ENCODE data around the gene SESN3. TPM values are rescaled to one million over a fixed set of nuclear protein-coding genes. Genes with fewer than 3 reads are reported as not detected.
"Not testable (repeated sequence)": the region's sequence is repeated elsewhere in the genome, so short reads cannot be mapped to it uniquely, and the experiment has no call there.

The SESN3 gene
- total RNA-seq, 1 experiment from 2014 or later = 1.4 TPM

- Histone ChIP-seq H3K4me1 (ENCODE audit: control insufficient read depth, insufficient read depth, low read length) (no peaks in the 10 kb centered on the region), H3K27me3 (ENCODE audit: control insufficient read depth, insufficient read depth, low read length) (no peaks in the 10 kb centered on the region), H3K9me3 (ENCODE audit: control insufficient read depth, insufficient read depth, low read depth, low read length) (no peaks in the 10 kb centered on the region), H3K27ac (ENCODE audit: low read length) (no peak overlapping the region), H3K36me3 (ENCODE audit: control insufficient read depth, insufficient read depth, low read length) (no peaks in the 10 kb centered on the region), H3K4me3 (ENCODE audit: low read depth in 2 of 2, low read length in 2 of 2) (no peak overlapping the region)
- DNase-seq (ENCODE audit: low read depth, low spot score) = no peak
- in situ Hi-C loops (cut with HindIII; ENCODE audit: low pct_unique_long_range_greater_than_20kb, low sequenced_read_pairs) (no loop called here), intact Hi-C loops (cut with micrococcal nuclease; ENCODE audit: unreplicated experiment) (no loop called here)
- no peak for ATAC-seq
- TF ChIP-seq, protein P1, sequence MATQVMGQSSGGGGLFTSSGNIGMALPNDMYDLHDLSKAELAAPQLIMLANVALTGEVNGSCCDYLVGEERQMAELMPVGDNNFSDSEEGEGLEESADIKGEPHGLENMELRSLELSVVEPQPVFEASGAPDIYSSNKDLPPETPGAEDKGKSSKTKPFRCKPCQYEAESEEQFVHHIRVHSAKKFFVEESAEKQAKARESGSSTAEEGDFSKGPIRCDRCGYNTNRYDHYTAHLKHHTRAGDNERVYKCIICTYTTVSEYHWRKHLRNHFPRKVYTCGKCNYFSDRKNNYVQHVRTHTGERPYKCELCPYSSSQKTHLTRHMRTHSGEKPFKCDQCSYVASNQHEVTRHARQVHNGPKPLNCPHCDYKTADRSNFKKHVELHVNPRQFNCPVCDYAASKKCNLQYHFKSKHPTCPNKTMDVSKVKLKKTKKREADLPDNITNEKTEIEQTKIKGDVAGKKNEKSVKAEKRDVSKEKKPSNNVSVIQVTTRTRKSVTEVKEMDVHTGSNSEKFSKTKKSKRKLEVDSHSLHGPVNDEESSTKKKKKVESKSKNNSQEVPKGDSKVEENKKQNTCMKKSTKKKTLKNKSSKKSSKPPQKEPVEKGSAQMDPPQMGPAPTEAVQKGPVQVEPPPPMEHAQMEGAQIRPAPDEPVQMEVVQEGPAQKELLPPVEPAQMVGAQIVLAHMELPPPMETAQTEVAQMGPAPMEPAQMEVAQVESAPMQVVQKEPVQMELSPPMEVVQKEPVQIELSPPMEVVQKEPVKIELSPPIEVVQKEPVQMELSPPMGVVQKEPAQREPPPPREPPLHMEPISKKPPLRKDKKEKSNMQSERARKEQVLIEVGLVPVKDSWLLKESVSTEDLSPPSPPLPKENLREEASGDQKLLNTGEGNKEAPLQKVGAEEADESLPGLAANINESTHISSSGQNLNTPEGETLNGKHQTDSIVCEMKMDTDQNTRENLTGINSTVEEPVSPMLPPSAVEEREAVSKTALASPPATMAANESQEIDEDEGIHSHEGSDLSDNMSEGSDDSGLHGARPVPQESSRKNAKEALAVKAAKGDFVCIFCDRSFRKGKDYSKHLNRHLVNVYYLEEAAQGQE (IDR thresholded peaks at IDR 0.05; ENCODE audit: insufficient read depth in 1 of 2, low read depth in 2 of 2, low read length in 1 of 2) = no peak
- TF ChIP-seq CTCF (IDR thresholded peaks at IDR 0.05) = no peak
- no peak for TF ChIP-seq POLR2AphosphoS5 (IDR thresholded peaks at IDR 0.05; ENCODE audit: low read depth, low read length)
- TF ChIP-seq TCF7L2 (IDR thresholded peaks at IDR 0.05; ENCODE audit: low read depth, low read length) = no peak
- no peak for TF ChIP-seq SIN3A (IDR thresholded peaks at IDR 0.05; ENCODE audit: borderline replicate concordance, insufficient read depth, low read depth, low read length)
- no TSS peak for BruUV-seq (replicated peaks)
- ChIA-PET CTCF (no interaction called here), POLR2A (no interaction called here)
These were observed 18.4 kb downstream of the SESN3 start for GRCh38 chr11:95212609-95213008.

- POLR2A ChIA-PET; in situ Hi-C loops (cut with HindIII; ENCODE audit: low pct_unique_long_range_greater_than_20kb, low sequenced_read_pairs); BruUV-seq (replicated peaks); H3K4me3 ChIP-seq (ENCODE audit: low read depth in 2 of 2, low read length in 2 of 2); H3K9me3 ChIP-seq (ENCODE audit: control insufficient read depth, insufficient read depth, low read depth, low read length); H3K36me3 ChIP-seq (ENCODE audit: control insufficient read depth, insufficient read depth, low read length); ATAC-seq; H3K4me1 ChIP-seq (ENCODE audit: control insufficient read depth, insufficient read depth, low read length); H3K27ac ChIP-seq (ENCODE audit: low read length); H3K27me3 ChIP-seq (ENCODE audit: control insufficient read depth, insufficient read depth, low read length); intact Hi-C loops (cut with micrococcal nuclease; ENCODE audit: unreplicated experiment); DNase-seq (ENCODE audit: low read depth, low spot score): not testable (repeated sequence)
- CTCF ChIA-PET = interaction anchor here (0.7 kb wide), 1 partner anchor 505 kb away, joined by 7 read pairs; no protein-coding TSS in a partner anchor
These were observed 21.5 kb downstream of the SESN3 start for GRCh38 chr11:95209535-95209934.

DNA sequence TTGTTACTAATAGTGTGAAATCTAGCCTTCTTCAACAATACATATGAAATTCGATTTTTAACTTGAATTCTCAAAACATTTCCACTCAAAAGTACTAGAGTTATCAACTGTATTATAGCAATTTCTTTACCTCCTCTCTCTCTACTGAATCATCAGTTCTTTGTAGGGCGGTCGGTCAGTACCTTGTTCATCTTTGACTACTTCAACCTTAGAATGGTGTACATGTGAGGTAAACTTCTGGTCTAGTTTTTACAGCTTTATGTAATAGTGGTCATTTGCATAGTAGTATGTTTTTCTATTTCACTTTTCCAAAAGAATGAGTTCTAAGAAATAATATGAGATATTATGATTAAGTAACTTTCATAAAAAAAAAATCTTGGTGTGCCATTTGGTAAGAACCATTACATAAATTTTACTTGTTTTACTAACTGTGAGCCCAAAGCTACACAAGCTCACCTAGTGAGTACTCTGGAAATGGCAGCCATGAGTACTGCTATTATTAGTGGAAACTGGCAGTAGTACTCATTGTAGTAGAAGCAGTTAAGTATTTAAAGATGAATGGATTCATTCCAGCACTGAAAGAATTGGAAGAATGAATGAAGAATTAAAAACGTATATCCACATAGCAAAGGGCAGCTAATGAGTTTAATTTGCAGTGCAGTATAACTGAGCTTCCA is 30.1 kb downstream of the SESN3 start:
- in situ Hi-C loops (cut with HindIII; ENCODE audit: low pct_unique_long_range_greater_than_20kb, low sequenced_read_pairs) (no loop called here), intact Hi-C loops (cut with micrococcal nuclease; ENCODE audit: unreplicated experiment) (no loop called here)
- TF ChIP-seq CTCF (IDR thresholded peaks at IDR 0.05) (no peak), TCF7L2 (IDR thresholded peaks at IDR 0.05; ENCODE audit: low read depth, low read length) (no peak), POLR2AphosphoS5 (IDR thresholded peaks at IDR 0.05; ENCODE audit: low read depth, low read length) (no peak), SIN3A (IDR thresholded peaks at IDR 0.05; ENCODE audit: borderline replicate concordance, insufficient read depth, low read depth, low read length) (no peak)
- TF ChIP-seq, protein P1 (IDR thresholded peaks at IDR 0.05; ENCODE audit: insufficient read depth in 1 of 2, low read depth in 2 of 2, low read length in 1 of 2) = no peak
- peaks cover 17% of the 10 kb centered on the region; the same call in 1 of the 2 replicates for H3K27me3 ChIP-seq (ENCODE audit: control insufficient read depth, insufficient read depth, low read length)
- no TSS peak for BruUV-seq (replicated peaks)
- H3K36me3 ChIP-seq (ENCODE audit: control insufficient read depth, insufficient read depth, low read length) = no peaks in the 10 kb centered on the region
- ChIA-PET POLR2A (no interaction called here), CTCF (no interaction called here)
- ATAC-seq (no peak), DNase-seq (ENCODE audit: low read depth, low spot score) (no peak)
- H3K4me1 ChIP-seq (ENCODE audit: control insufficient read depth, insufficient read depth, low read length) = no peaks in the 10 kb centered on the region
- H3K27ac ChIP-seq (ENCODE audit: low read length) = no peak overlapping the region
- no peaks in the 10 kb centered on the region for H3K9me3 ChIP-seq (ENCODE audit: control insufficient read depth, insufficient read depth, low read depth, low read length)
- no peak overlapping the region for H3K4me3 ChIP-seq (ENCODE audit: low read depth in 2 of 2, low read length in 2 of 2)
